HG03354 (cell line): ENCODE measurements around the gene RLBP1.
"Not testable (repeated sequence)": the region's sequence is repeated elsewhere in the genome, so short reads cannot be mapped to it uniquely, and the experiment has no call there.

Experiments used
- ATAC-seq: cut with Tn5 transposase; IDR thresholded peaks from one replicate; pipeline ENCODE4 v1.9.1; 2021; ENCODE audit warnings: mild to moderate bottlenecking; ENCODE audit not compliant: unreplicated experiment, poor library complexity, severe bottlenecking

The RLBP1 gene

DNA sequence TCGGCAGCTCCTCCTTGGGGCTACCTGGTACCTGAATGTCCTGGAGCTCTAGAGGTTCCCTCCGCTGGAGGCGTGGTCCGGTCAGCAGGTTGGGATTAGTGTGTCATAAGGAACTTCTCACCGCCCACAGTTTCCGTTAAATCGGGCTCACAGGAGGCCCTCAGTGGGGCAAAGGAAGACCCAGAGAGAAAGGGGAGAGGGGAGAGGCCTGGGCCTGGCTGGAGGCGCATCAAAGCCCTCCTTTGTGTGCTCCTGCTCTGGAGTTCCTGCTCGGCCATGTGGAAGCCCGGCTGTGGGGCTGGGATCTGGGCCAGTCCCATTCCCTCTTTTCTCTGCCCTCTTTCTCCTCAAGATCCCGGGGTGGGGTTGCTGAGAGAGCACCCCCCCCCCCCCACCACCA is at the start of gene RLBP1:
TSS of gene RLBP1 (minus strand) at position 37 of the 400 bp plus-strand sequence. CDS start 2,604 bp downstream, outside the sequence.
- ATAC-seq = no peak

DNA sequence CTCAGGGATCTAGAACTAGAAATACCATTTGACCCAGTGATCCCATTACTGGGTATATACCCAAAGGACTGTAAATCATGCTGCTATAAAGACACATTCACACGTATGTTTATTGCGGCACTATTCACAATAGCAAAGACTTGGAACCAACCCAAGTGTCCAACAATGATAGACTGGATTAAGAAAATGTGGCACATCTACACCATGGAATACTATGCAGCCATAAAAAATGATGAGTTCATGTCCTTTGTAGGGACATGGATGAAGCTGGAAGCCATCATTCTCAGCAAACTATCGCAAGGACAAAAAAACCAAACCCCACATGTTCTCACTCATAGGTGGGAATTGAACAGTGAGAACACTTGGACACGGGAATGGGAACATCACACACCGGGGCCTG is 28.8 kb upstream of the RLBP1 start:
- not testable (repeated sequence) for ATAC-seq

DNA sequence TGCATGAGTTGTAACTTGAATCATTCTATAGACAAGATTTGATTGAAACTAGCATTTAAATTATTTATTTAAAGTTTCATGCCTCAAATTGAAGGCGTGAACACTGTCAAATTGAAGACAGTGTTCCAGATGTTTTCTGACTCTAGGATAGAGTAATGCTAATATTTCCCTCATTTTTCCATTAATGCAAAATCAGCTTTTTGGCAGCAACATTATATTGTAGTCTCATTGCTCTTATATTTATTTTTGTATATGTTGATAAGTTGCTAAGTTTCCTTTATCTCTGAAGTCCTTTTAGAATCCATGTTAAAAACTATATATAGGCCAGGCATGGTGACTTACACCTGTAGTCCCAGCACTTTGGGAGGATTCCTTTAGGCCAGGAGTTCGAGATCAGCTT is 27.2 kb upstream of the RLBP1 start:
- ATAC-seq = no peak

DNA sequence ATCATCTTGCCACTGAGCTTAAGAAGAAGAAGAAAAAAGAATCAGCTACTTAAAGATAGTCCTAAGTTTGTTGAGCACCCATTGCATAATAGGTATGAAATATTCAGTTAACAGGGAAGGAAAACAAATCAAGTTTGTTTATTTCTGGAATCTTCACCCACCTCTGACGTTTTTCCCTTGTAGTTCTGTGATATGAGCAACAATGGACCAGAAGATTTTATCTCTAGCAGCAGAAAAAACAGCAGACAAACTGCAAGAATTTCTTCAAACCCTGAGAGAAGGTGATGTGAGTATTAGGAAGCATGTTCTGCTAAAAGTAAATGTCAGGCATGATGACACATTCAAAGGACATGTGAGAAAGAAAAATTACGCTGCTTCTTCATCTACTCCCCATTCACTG is 26.1 kb upstream of the RLBP1 start:
- ATAC-seq = no peak

DNA sequence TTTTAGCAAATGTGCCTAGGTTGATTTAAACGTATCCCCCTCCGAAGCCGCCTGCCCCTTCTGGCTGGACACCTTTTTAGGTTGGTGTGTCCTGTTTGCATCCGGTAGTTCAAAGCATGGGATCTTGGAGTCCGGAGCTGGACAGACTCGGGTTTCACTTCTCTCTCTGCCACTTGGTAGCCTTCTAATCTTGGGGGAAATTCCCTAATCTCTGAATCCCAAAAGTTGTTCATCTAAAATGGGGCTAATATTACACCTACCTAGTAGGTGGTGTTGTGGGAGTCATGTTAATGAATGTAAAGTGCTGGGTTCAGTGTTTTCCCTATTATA is 23.2 kb upstream of the RLBP1 start:
- peak; percentile 26 for ATAC-seq

DNA sequence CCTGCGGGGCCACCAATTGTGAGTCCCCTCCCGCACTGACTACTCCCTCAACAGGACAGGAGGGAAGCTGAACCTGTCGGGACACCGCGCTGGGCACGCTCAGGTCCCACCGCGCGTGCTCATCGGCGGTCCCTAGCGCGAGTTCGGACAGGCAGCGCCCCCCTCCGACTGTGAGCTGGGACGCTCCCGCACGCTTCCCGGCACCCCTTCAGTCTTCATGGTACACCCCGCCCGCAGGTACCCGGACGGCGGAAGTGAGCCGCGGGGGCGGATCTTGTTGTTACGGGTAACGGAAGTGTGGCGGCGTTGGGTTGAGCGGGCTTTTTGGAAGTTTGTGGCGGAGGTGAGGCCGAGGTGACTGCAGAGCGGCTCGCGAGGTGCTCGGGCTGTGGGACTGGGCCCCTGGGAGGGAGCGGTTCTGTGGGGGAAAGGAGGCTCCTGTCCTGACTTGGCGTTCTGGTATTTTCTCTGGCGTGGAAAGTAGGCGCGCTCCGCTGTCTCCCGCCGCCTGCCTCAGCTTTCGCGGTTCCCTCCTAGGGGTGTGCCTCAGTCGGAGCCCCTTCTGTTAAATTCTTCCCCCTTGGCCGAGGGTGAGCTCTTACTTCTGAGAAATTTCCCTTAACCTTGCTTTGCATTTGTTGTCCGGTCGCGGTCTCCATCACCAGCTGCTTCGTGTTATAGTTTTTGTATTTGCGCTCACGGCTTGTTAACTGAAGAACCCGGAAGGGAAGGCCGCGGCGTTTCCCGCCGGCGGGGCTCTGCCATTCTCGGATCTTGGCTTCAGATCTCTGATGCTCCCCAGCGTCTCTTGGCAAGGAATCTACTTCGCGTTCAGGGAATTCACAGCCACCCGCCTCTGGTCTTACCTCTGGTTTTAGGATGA is 22.6 kb upstream of the RLBP1 start, which contains the start of gene FANCI:
TSS of gene FANCI (plus strand) at position 289 of the 883 bp plus-strand sequence. CDS start 3,669 bp downstream, outside the sequence.
- ATAC-seq = peak; percentile 95

DNA sequence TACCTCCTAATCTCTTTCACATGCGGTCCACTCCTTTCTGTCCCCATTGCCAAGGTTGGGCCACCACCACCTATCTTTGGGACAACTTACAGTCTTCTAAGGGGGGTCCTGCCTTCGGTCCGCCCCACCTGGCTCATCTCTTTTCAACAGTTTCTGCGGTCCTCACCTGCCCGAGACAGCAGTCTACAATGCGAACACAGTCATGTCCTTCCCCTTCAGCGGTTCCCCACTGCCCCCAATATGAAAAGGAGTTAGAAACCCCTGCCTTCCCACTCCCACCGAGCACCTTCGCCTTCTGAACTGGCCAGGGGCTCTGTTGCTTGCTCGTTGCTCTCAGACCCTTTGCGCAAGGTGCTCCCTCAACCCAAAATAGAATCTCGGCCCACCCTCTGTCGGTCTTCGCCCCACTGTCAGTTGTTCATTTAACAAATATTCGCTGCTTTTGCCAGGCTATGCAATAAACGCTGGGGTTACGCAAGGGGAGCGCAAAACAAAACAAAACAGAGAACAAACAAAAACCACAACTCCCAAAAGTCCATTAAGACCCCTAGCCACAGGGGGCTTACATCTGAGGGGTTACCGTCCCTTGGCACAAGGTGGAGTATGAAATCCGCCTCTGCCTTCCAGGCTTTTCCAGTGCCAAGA is 21.8 kb upstream of the RLBP1 start:
- ATAC-seq = no peak

DNA sequence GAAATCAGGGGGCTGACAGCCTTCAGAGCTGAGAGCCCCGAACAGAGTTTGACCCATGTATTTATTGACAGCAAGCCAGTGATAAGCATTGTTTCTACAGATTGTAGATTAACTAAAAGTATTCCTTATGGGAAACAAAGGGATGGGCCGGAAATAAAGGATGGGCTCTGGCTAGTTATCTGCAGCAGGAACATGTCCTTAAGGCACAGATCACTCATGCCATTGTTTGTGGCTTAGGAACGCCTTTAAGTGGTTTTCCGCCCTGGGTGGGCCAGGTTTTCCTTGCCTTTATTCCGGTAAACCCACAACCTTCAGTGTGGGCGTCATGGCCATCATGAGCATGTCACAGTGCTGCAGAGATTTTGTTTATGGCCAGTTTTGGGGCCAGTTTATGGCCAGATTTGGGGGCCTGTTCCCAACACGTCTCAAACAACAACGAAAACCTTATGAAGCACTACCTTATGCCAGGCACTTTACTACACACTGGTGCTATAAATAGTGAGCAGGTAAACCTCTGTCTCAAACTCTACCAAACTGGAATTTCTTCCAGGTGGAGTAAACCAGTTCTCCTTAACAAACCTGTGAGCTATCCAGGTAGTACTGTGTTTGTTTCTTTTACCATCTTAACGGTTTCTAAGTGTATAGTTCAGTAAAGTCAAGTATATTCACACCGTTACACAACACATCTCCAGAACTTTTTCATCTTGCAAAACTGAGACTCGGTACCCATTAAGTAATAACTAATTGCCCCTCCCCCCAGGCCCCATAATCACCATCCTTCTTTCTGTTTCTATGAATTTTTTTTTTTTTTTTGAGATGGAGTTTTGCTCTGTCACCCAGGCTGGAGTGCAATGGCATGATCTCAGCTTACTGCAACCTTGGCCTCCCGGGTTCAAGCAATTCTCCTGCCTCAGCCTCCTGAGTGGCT is 18.8 kb upstream of the RLBP1 start:
- ATAC-seq = not testable (repeated sequence)

DNA sequence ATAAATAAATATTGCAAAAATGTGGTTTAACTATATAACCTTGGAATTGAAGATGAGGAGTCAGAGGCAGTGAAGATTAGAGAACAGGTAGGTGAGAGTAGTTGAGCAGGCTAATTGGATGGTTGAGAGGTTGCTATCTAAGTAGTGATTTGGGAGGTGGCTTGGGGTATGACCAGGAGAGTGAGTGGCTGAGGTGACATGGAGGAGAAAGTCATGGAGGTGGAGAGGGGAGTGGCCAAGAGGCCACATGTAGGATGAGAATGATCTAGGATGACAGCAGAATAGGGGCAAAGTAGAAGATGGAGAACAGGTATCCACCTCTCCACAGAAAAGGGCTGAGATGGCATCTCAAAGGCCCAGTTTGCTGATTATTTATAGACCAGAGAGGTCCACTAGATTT is 10.5 kb upstream of the RLBP1 start:
- ATAC-seq = no peak

DNA sequence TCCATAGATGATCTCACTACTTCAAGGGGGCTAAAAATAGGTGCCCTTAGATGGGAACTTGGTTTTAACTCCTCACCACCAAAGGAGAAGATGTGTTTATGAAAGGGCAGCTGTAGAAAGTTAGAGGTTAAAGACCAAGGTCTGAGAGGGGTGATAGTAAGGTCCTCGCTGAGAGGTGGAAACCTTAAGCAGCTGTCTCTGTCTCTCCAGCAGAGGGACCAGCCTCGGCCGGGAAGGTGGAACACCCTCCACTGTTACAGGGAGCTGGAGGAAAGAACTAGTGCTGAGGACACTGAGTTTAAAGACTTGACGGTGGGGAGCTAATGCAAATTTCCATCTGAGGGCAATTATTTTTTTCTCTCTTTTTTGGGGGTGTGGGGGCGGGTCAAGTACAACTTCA is 8.9 kb upstream of the RLBP1 start:
- ATAC-seq = no peak

DNA sequence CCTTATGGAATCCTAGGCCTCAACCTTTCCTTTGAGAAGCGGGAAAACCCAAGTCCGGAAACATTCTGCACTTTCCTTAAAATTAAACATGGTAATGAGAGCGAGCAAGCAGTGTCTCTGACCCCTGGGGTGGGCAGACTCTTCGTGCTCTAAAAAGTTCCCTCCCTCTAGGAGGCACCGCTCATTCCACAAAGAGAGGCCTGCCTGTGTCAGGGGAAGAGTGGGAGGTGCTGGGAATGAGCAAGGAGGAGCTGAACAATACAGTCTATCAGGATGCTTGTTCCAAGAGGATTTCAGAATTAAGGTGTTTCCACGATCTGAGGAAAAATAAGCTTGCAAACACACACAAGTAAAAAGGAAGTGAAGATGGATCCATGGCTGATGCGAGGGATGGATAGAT is 6.0 kb upstream of the RLBP1 start:
- no peak for ATAC-seq

DNA sequence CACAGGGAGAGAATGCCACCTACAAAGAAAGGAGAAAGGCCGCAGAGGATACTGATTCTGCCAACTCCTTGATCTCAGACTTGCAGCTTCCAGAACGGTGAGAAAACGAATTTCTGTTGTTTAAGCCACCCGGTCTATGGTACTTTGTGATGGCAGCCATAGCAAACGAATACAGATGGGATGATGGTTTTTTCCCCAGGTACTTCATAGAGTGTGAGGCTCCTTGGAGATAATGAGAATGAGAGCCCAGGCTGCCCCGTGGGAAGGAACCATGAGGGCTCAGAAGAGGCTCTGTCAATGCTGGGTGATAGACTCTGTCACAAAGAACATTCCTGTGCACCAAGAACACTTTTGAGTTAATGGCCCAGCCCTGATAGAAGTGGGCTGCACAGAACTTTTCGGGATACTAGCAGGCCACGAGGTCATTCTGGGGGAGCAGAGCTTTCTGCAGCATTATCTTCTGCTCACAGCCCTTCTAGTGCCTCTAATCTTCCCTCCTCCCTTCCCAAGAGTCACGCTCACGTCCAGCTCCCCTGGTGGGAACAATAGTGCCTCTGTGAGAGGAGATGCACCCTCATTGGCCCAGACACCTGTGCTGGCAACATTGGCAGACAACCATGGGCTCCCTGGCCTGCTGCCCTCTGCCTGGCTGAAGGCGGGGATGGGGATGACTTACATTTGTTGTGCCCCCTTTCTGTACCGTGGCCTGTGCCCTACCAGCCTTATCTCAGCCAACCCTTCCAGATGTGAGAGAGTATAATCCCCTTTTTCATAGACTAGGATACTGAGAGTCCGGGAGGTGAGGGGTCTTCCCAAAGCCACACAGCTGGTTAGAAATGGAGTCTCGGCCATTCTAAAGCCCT is 5.2 kb upstream of the RLBP1 start:
- no peak for ATAC-seq

DNA sequence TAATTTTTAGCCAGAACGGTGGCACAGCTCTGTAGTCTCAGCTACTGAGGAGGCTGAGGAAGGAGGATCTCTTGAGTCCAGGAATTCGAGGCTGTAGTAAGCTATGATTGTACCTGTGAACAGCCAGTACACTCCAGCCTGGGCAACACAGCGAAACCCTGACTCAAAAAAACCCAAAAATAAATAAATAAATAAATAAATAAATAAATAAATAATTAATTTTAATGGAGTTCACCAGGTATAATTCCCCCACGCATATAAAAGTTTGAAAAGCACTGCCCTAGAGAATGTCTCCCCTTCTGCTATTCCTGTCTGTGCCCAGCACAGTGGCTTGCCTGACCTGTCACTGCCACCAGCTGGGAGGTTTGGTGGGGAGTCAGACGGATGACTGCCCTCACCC is 4.2 kb upstream of the RLBP1 start:
- no peak for ATAC-seq

DNA sequence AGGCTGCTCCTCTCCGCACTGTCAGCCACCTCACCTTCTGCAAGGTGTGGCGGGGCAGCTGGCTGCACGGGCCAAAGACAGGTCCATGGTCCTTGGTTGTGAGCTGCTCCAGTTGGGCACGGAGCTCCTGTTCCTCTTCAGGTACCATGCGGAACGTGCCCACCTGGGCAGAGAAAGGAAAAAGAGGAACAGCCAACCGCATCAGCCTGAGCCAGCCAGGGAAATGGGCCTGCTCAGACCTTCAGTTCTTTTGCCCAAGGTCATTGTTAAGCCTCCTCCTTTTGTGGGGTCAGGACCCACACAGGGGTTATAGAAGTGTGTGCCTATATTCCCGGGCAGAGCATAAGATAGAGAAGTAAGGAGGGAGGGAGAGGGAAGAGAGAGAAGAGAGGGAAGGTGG is 2.8 kb downstream of the RLBP1 start:
- no peak for ATAC-seq

DNA sequence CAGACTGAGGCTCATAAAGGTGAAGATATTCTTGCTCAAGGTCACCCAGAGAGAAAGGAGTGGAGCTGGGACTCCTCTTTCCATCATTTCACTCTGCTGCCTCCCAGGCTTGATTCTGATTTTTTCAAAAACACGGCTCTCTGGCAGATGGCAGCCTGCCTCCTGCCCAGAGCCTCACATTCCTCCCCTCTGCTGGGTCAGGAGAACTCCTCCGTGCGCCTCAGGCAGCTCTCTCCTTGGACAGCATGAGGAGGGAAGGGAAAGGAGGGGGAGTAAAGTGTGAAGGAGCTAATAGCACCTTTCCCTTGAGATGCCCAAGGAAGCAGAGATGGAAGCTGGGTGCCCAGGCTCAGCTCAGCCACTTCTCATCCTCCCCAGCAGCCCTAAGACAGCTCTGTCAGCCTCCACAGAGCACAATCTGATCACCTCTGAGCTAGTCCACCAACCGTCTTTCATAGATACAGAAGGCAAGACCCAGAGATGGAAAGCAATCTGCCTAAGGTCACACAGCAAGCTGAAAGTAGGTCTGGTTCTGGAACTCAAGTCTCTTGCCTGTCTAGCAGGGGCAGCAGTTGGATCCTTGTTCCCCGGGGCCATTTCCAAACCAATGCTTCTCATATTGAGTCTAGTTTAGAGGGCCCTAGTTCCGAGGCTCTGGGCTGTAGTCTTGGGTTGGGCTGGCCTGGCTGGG is 3.5 kb downstream of the RLBP1 start:
- no peak for ATAC-seq

DNA sequence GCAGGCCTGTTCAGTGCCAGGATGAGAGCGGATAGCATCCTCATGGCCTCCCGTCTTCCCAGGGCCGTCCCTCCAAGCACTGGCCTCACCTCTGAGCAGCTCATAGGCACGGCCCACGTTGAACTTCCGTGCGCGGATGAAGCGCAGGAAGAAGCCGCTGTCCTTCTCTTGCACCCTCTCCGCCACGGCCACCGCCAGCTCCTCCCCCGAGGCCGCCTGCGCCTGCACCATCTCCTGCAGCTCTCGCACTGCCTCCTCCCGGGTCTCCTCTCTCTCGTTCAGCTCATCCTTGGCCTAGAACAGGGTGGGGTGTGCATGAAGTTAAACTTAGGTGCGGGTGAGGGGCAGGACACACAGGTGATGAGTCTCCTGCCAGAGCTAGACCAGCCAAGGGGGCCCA is 4.3 kb downstream of the RLBP1 start:
- ATAC-seq = no peak

DNA sequence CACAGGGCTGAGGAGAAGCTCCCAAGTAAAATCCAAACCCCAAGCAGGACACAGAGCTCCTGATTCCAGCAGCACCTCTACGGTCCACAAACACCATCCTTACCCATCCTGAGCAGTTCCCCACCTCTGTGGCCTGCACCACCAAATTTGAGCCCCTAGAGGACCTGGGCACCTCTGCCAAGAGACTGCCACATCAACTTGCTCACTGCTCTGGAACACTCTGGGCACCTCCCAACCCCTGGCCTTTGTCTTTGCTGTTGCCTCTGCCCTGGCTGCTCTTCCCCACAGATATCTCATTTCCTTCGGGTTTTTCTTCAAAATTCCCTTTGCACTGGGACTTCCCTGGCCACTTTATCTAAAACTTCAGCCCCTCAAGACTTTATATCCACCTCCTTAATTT is 5.8 kb downstream of the RLBP1 start:
- ATAC-seq = no peak

DNA sequence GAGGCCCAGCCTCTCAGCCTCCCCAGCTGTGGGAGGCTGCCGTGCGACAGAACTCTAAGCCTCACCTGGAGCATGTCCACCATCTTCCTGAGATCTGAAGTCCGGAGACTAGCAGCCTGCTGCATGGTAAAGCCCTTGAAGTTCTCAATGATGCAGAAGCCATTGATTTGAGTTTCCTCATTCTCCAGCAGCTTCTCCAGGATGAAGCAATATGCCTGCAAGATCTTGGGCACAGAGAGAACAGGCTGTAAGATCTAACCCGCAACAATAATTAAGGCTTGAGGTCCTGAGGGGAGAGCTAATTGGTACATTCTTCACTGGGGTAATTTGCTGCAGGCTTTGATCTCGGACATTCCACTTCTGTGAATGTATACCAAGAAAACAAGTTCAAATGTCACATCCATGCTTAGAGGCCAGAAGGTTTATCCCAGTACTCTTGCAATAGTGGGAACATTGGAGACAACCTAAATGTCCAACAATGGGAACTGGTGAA is 9.7 kb downstream of the RLBP1 start:
- no peak for ATAC-seq

DNA sequence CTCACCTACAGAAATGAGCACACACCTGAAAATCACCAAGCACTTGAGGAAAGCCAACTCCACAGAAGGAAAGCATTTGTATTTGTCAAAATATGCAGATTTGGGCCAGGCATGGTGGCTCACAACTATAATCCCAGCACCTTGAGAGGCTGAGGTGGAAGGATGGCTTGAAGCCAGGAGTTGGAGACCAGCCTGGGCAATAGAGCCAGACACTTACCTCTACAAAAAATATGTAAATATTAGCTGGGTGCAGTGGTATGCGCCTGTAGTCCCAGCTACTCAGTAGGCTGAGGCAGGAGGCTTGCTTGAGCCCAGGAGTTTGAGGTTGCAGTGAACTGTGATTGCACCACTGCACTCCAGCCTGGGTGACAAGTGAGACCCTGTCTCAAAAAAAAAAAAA is 12.3 kb downstream of the RLBP1 start:
- ATAC-seq = no peak
